Subcutaneous adipose tissue (tissue), 4 donors: ENCODE data around the gene GK. TPM values are rescaled to one million over a fixed set of nuclear protein-coding genes. Genes with fewer than 3 reads are reported as not detected.

Experiments
- CTCF ChIP-seq: fragments of 450-650 bp; IDR thresholded peaks from one replicate; pipeline ENCODE4 v1.5.1; 2016; ENCODE audit warnings: low read depth, mild to moderate bottlenecking, control low read depth, antibody characterized with exemption, moderate library complexity
- total RNA-seq, 4 donors: library from RNA; depleted of rRNA; stranded (reverse); fragments of >200 nt; gene quantifications; one replicate each; pipeline ENCODE4 v1.1.0, GENCODE V29; 2016

GK gene
- total RNA-seq, 4 donors from 2014 or later: 2.8 to 22.3 (median 4.3) TPM

- no peak for TF ChIP-seq CTCF
Observed at GRCh38 chrX:30668581-30668980, 15.4 kb downstream of the GK start.

GRCh38 chrX:30673127-30673796 lies 20.0 kb downstream of the GK start:
- no peak for TF ChIP-seq CTCF

- no peak for TF ChIP-seq CTCF
Observed at GRCh38 chrX:30673884-30674598, 20.8 kb downstream of the GK start.

- TF ChIP-seq CTCF: no peak
Observed at GRCh38 chrX:30674799-30675198, 21.6 kb downstream of the GK start.

- TF ChIP-seq CTCF: no peak
Observed at GRCh38 chrX:30679369-30679768, 26.1 kb downstream of the GK start.

GRCh38 chrX:30680618-30681017 lies 27.4 kb downstream of the GK start:
- no peak for TF ChIP-seq CTCF

GRCh38 chrX:30688641-30689040 lies 35.4 kb downstream of the GK start:
- TF ChIP-seq CTCF: no peak
